ENCODE results near the gene U2SURP. TPM values are rescaled to one million over a fixed set of nuclear protein-coding genes. Genes with fewer than 3 reads are reported as not detected.

Gene U2SURP
- total RNA-seq, 4 donors from 2014 or later = 25.4 to 70.8 (median 51.0) TPM

DNA sequence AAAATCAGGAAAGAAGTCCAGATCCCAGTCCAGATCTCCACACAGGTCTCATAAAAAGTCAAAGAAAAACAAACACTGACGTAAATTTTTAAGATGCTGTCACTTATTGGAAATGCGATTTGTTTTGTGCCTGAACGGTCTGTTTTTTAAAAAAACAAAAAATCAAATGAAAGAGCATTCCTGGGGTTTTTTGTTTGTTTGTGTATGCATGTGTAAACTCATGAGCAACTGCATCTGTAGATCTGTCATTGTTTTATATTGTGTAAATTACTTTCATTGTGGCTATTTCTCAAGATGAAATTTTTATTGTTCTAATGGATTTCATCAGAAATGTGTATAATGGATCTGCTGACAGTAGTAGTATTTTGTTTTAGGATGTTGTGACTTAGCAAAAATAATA lies 55.0 kb downstream of the U2SURP start:
- no peaks in the 10 kb centered on the region for H3K9me3 ChIP-seq

DNA sequence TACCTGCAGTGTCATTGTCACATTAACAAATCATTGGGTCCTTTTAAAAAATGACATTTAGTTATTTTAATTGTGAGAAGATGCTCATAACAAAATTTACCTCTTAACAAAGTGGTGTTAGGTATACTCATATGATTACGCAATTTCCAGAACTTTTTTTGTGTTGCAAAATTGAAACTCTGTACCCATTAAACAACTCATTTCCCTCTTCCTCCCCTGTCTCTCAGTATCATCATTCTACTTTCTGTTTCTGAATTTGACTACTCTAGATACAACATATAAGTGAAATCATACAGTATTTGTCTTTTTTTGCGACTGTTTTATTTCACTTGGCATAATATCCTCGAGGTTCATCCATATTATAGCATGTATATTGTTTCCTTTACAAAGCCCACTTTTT lies 59.5 kb downstream of the U2SURP start:
- Histone ChIP-seq H3K4me1 (no peaks in the 10 kb centered on the region), H3K27ac (no peak overlapping the region), H3K36me3 (peaks cover 0 to 33% (median 0%) of the 10 kb centered on the region in 3 donors), H3K9me3 (no peaks in the 10 kb centered on the region), H3K4me3 (no peak overlapping the region), H3K27me3 (no peaks in the 10 kb centered on the region)
- TF ChIP-seq, protein P1, sequence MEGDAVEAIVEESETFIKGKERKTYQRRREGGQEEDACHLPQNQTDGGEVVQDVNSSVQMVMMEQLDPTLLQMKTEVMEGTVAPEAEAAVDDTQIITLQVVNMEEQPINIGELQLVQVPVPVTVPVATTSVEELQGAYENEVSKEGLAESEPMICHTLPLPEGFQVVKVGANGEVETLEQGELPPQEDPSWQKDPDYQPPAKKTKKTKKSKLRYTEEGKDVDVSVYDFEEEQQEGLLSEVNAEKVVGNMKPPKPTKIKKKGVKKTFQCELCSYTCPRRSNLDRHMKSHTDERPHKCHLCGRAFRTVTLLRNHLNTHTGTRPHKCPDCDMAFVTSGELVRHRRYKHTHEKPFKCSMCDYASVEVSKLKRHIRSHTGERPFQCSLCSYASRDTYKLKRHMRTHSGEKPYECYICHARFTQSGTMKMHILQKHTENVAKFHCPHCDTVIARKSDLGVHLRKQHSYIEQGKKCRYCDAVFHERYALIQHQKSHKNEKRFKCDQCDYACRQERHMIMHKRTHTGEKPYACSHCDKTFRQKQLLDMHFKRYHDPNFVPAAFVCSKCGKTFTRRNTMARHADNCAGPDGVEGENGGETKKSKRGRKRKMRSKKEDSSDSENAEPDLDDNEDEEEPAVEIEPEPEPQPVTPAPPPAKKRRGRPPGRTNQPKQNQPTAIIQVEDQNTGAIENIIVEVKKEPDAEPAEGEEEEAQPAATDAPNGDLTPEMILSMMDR (IDR thresholded peaks at IDR 0.05) = no peak
- TF ChIP-seq POLR2A (IDR thresholded peaks at IDR 0.05) = no peak
- no peak for DNase-seq
- intact Hi-C loops (cut with DNase I) = no loop called here
- WGBS, 2 donors = 80 to 85% methylated on average over 3 of the region's 3 CpGs

More for the DNA sequence above, 55.0 kb downstream of the U2SURP start:
- TF ChIP-seq, protein P1 (IDR thresholded peaks at IDR 0.05) = no peak
- no peak for TF ChIP-seq POLR2A (IDR thresholded peaks at IDR 0.05)
- Histone ChIP-seq H3K36me3 (peaks cover 10 to 78% (median 13%) of the 10 kb centered on the region in 3 donors), H3K27me3 (no peaks in the 10 kb centered on the region), H3K27ac (no peak overlapping the region), H3K4me1 (no peaks in the 10 kb centered on the region), H3K4me3 (no peak overlapping the region)
- no peak for DNase-seq
- WGBS, 2 donors = 90 to 91% methylated on average over 3 of the region's 3 CpGs
- intact Hi-C loops (cut with DNase I) = no loop called here

DNA sequence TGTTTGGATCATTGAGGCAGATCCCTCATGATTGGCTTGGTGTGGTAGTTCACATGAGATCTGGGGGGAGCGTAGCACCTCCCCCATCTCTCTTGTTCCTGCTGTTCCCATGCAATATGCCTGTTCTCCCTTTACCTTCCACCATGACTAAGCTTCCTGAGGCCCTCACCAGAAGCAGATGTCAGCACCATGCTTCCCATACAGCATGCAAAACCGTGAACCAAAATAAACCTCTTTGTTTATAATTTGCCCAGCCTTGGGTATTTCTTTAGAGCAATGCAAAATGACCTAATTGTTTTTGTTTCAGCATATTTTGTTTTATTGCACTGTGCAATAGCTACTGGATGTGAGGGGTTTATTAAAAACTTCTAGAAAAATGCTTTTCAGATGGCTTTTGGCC lies 61.6 kb downstream of the U2SURP start:
- intact Hi-C loops (cut with DNase I) = no loop called here
- H3K36me3 ChIP-seq = peaks cover 0 to 12% (median 0%) of the 10 kb centered on the region in 3 donors
- no peak overlapping the region for H3K27ac ChIP-seq
- no peak for DNase-seq
- WGBS, 2 donors = 71 to 85% methylated on average over 2 of the region's 2 CpGs
- H3K27me3 ChIP-seq = no peaks in the 10 kb centered on the region
- no peak overlapping the region for H3K4me3 ChIP-seq
- H3K4me1 ChIP-seq = no peaks in the 10 kb centered on the region
- no peaks in the 10 kb centered on the region for H3K9me3 ChIP-seq
- TF ChIP-seq, protein P1 (IDR thresholded peaks at IDR 0.05) = no peak
- no peak for TF ChIP-seq POLR2A (IDR thresholded peaks at IDR 0.05)

DNA sequence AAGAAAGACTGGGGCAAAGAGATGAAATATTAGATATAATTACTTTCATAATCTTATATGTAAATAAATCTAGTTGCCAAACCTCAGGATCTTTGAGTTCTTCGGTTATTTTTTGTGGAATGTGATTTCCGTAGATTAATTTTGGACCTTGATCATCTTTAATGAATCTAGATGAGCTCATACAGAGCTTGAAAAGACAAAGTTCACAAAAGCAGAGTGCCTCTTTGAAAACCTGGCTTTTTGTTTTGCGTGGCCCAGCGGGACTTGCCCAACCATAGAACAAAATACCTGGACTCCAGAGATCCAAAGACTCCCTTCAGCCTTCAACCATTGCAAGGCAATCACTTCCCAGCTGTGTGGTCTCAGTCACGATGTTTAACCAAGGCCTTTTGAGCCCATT lies 63.4 kb downstream of the U2SURP start:
- Histone ChIP-seq H3K27me3 (no peaks in the 10 kb centered on the region), H3K4me1 (no peaks in the 10 kb centered on the region), H3K9me3 (no peaks in the 10 kb centered on the region), H3K4me3 (no peak overlapping the region), H3K27ac (no peak overlapping the region), H3K36me3 (no peaks in the 10 kb centered on the region)
- intact Hi-C loops (cut with DNase I) = no loop called here
- 90 to 95% methylated on average over 5 of the region's 5 CpGs for WGBS, 2 donors
- TF ChIP-seq, protein P1 (IDR thresholded peaks at IDR 0.05) = no peak
- TF ChIP-seq POLR2A (IDR thresholded peaks at IDR 0.05) = no peak
- no peak for DNase-seq

DNA sequence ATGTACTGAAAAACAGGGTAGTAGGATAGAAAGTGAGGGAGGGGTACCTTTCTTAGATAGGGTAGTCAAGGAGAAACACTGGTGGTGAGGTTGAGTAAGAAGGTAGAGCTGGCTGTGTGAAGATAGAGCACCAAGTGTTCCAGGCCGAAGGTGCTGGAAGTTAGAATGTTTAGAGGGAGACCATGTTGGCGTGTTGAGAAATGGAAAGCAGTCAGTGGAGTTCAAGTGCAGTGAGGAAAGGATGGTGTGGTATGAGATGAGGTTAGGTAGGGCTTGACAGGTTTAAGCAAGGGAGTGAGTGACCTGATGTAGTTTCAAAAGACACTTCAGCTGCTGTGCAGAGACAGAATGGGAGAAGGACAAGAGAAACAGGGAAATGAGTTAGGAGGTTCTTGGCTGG lies 64.0 kb downstream of the U2SURP start:
- H3K27ac ChIP-seq = no peak overlapping the region
- no peaks in the 10 kb centered on the region for H3K27me3 ChIP-seq
- no peaks in the 10 kb centered on the region for H3K36me3 ChIP-seq
- intact Hi-C loops (cut with DNase I) = no loop called here
- TF ChIP-seq POLR2A (IDR thresholded peaks at IDR 0.05) = no peak
- TF ChIP-seq, protein P1 (IDR thresholded peaks at IDR 0.05) = no peak
- no peaks in the 10 kb centered on the region for H3K9me3 ChIP-seq
- 93 to 97% methylated on average over 2 of the region's 2 CpGs for WGBS, 2 donors
- DNase-seq = no peak
- no peaks in the 10 kb centered on the region for H3K4me1 ChIP-seq
- no peak overlapping the region for H3K4me3 ChIP-seq
